Stomach (tissue), 9 donors: ENCODE measurements around the gene FOXL2. TPM values are rescaled to one million over a fixed set of nuclear protein-coding genes. Genes with fewer than 3 reads are reported as not detected.

Source experiments
- DNase-seq, 2 donors: peaks; one replicate each; pipeline versions ENCODE4 v3.0.0 to v3.0.0-alpha.2; 2013 to 2019
- H3K27ac ChIP-seq, 5 donors: fragments of 200-600 bp in 4 of 5; sonication (generic) in 4 of 5; one replicate each; pipeline ENCODE4 v1.5.1; 2013 to 2019; ENCODE audit warnings: mild to moderate bottlenecking in 1 of 5, moderate library complexity in 1 of 5
- H3K27me3 ChIP-seq, 3 donors: fragments of 200-600 bp; sonication (generic); one replicate each; pipeline ENCODE4 v1.5.1; 2017 to 2019; ENCODE audit warnings: mixed run types in 1 of 3
- H3K36me3 ChIP-seq, 4 donors: fragments of 200-600 bp; sonication (generic); 1 replicate in 3 of 4; 2 replicates in 1 of 4; pipeline ENCODE4 v1.5.1; 2016 to 2019
- H3K4me1 ChIP-seq, 4 donors: fragments of 200-600 bp; sonication (generic); one replicate each; pipeline ENCODE4 v1.5.1; 2016 to 2019
- H3K4me3 ChIP-seq, 4 donors: fragments of 200-600 bp; sonication (generic) in 3 of 4; one replicate each; pipeline ENCODE4 v1.5.1; 2016 to 2019; ENCODE audit warnings: mild to moderate bottlenecking in 1 of 4
- H3K9me3 ChIP-seq, 4 donors: fragments of 200-600 bp; sonication (generic); one replicate each; pipeline ENCODE4 v1.5.1; 2016 to 2019
- EP300 ChIP-seq: sonication (generic); formaldehyde crosslinking; IDR thresholded peaks from one replicate; pipeline ENCODE4 v1.6.1; 2017; ENCODE audit warnings: antibody characterized with exemption
- POLR2A ChIP-seq, 4 donors: fragments of 450-650 bp; IDR thresholded peaks; one replicate each; pipeline ENCODE4 v1.6.1; 2016; ENCODE audit warnings: antibody characterized with exemption in 4 of 4, control low read depth in 2 of 4, mild to moderate bottlenecking in 1 of 4, moderate library complexity in 1 of 4
- POLR2AphosphoS5 ChIP-seq, 3 donors: sonication (generic); formaldehyde crosslinking; IDR thresholded peaks; one replicate each; pipeline ENCODE4 v1.6.1; 2016; ENCODE audit warnings: antibody characterized with exemption in 3 of 3
- WGBS, 5 donors: extraction: QIAGEN DNeasy Blood & Tissue Kit in 3 of 5; methylation state at CpG; one replicate each; pipeline versions ENCODE4 v1.1.5 to v1.1.7; 2013 to 2018; 5-methylcytosine and 5-hydroxymethylcytosine counted together
- intact Hi-C: fragments of 100-400 bp; cut with DNase I; formaldehyde crosslinking; loops from one replicate; pipeline ENCODE4 v1.15.1; 2023; ENCODE audit warnings: low total_unique reads
- polyA plus RNA-seq, 3 donors: library from polyadenylated mRNA; stranded (reverse); fragments of 200-250 nt; gene quantifications; one replicate each; pipeline ENCODE4 v1.2.3, GENCODE V29; 2013
- total RNA-seq, 5 donors: library from RNA; depleted of rRNA; stranded (reverse); fragments of >200 nt; gene quantifications; one replicate each; pipeline versions ENCODE4 v1.1.0 to v1.2.3, GENCODE V29; 2014 to 2016
- TF ChIP-seq, protein P1 (sequence below), 7 experiments: fragments of 450-650 bp in 4 of 7; fragments of 200-600 bp in 3 of 7; sonication (generic) in 3 of 7; IDR thresholded peaks; one replicate each; pipeline ENCODE4 v1.5.1; 2016 to 2019; ENCODE audit warnings: antibody characterized with exemption in 7 of 7, control low read depth in 2 of 7, mild to moderate bottlenecking in 1 of 7
- donor health status: healthy with polysubstance abuse.
- donor health status: Bipolar disorder and iron deficiency.
- donor health status: healthy.

Gene FOXL2
- total and polyA plus RNA-seq, 8 donors: not detected

DNA sequence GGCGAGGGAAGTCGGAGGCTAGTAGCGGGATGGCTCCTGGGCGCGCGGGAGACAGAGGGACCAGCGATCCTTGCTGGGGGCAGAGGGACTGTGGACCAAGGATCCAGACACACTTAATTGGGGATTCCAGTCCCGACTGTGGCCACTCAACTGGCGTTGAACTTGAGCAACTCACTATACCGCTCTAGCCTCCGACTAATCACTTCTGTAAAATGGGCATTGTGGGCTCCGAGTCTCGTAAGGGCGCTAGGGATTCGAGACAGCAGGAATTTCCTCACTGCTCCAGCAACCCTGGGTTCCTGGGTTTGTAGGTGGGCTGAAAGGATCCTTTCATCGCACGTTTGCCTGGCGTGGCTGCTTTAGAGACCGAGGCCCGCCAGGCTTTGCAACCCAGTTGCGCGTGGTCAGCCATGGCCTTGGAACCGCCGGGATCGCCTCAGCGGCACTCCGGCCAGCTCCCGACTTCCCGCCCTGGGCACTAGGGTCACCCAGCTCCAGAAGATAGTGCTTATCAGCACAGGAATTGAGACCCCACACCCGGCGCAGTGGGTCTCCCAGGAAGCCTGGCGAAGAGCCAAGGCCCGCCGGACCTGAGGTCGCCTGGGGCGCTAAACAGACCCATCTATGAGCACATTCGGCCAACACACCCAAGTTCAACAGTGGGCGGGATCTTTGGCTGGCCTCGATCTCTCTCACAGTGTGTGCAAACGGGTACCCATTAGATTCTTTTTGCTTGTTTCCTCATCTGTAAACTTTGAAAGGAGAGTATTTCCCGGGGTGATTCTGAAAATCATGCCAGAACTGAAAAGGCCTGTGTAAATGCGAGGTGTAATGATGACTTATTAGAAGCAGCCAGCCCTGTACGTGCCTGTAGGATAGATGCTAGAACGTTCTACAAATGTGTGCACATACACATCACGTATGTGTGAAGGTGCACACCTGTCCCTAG lies 9.9 kb downstream of the FOXL2 start:
- intact Hi-C loops: loop anchor here (10.0 kb wide), 1 partner anchor 388 kb away; no protein-coding TSS in a partner anchor
- 8 to 11% (median 10%) methylated on average over 28 to 45 of the region's 45 CpGs for WGBS, 5 donors
- Histone ChIP-seq H3K4me1 (peaks cover 39 to 46% (median 44%) of the 10 kb centered on the region in 4 donors), H3K9me3 (no peaks in the 10 kb centered on the region), H3K27ac (no peak overlapping the region), H3K27me3 (peaks cover 44 to 77% (median 73%) of the 10 kb centered on the region in 3 donors), H3K4me3 (peak overlapping the region; percentile 23 to 47 (median 36)), H3K36me3 (no peaks in the 10 kb centered on the region)
- TF ChIP-seq, protein P1, sequence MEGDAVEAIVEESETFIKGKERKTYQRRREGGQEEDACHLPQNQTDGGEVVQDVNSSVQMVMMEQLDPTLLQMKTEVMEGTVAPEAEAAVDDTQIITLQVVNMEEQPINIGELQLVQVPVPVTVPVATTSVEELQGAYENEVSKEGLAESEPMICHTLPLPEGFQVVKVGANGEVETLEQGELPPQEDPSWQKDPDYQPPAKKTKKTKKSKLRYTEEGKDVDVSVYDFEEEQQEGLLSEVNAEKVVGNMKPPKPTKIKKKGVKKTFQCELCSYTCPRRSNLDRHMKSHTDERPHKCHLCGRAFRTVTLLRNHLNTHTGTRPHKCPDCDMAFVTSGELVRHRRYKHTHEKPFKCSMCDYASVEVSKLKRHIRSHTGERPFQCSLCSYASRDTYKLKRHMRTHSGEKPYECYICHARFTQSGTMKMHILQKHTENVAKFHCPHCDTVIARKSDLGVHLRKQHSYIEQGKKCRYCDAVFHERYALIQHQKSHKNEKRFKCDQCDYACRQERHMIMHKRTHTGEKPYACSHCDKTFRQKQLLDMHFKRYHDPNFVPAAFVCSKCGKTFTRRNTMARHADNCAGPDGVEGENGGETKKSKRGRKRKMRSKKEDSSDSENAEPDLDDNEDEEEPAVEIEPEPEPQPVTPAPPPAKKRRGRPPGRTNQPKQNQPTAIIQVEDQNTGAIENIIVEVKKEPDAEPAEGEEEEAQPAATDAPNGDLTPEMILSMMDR (IDR thresholded peaks at IDR 0.05): no peak
- TF ChIP-seq EP300 (no peak), POLR2AphosphoS5 (IDR thresholded peaks at IDR 0.05) (no peak), POLR2A (IDR thresholded peaks at IDR 0.05) (no peak)
- peak in 1 of 2 donors; percentile 18 for DNase-seq

DNA sequence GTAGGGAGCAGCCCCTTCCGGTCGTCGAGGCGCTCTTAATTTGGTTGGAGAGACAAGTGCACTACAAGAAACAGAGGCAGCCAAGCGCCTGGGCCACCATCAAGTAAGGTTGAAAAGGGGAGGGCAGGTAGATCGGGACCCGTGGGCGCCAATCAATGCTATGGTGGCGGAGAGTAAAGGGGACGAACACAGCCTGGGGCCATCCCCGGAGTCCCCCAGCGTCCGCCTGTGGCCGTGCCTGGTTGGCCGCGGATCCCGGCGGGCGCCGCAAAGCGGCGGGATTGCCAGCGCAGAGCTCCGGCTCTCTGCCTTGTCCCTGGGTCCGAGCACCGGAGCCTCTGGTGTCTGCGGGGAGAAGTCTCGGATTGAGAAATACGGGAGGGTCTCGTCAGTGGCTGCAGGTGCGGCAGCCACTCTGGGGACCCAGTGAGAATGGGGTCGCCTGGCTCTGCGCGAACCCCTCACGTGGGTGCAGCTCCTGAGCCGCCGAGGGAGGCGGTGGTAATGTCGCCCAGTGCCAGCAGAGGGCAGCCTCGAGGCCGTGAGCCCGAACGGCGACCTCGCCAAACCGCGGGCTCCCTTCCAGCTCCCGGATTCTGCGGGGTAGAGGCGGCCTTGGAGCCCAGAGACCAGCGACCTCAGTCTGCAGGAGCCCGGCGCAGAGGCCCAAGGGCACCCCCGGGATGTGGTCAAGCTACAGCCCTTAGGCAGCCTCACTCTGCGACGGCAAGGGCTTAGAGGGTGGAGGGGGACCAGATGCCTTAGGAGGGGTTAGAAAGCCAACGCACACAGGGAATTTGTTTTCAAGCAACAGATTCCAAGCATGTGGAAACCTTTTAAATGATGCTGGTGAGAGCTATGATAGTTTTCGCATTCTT lies 10.8 kb downstream of the FOXL2 start:
- Histone ChIP-seq H3K36me3 (no peaks in the 10 kb centered on the region), H3K9me3 (no peaks in the 10 kb centered on the region), H3K27ac (no peak overlapping the region), H3K4me1 (peaks cover 39 to 46% (median 44%) of the 10 kb centered on the region in 4 donors), H3K4me3 (peak overlapping the region; percentile 23 to 47 (median 36)), H3K27me3 (peaks cover 39 to 71% (median 64%) of the 10 kb centered on the region in 3 donors)
- DNase-seq: peak; percentile 80 to 88
- intact Hi-C loops: loop anchor here (10.0 kb wide), 1 partner anchor 389 kb away; no protein-coding TSS in a partner anchor
- TF ChIP-seq POLR2AphosphoS5 (IDR thresholded peaks at IDR 0.05) (peak in 1 of 3 donors; percentile 29), EP300 (no peak), POLR2A (IDR thresholded peaks at IDR 0.05) (no peak)
- TF ChIP-seq, protein P1 (IDR thresholded peaks at IDR 0.05): peak in 5 of 7 experiments; percentile 61 to 96 (median 90)
- 3 to 14% (median 5%) methylated on average over 25 to 58 of the region's 58 CpGs for WGBS, 5 donors

DNA sequence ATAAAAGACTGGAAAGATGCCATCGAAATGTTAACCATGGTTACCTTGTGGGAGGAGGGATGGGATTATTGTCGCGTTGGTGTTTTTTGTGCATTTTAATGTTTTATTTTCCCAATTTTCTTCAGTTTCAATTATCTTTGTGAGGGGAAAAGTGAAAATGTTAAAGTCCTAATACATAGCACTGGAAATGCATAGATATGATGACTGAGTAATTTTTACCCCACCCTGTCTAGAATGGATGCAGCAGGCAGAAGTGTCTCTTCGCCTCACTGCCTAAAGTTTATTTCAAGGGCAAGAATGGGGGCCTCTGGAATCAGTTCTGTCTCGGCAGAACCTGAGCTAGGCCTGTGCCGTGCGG lies 11.5 kb downstream of the FOXL2 start:
- Histone ChIP-seq H3K27me3 (peaks cover 37 to 68% (median 58%) of the 10 kb centered on the region in 3 donors), H3K27ac (no peak overlapping the region), H3K9me3 (no peaks in the 10 kb centered on the region), H3K4me1 (peaks cover 39 to 46% (median 44%) of the 10 kb centered on the region in 4 donors), H3K4me3 (peak overlapping the region in 1 of 4 donors; percentile 47), H3K36me3 (no peaks in the 10 kb centered on the region)
- DNase-seq: no peak
- intact Hi-C loops: loop anchor here (10.0 kb wide), 1 partner anchor 389 kb away; no protein-coding TSS in a partner anchor
- WGBS, 5 donors: 77 to 86% (median 84%) methylated on average over 7 of the region's 7 CpGs
- no peak for TF ChIP-seq EP300

DNA sequence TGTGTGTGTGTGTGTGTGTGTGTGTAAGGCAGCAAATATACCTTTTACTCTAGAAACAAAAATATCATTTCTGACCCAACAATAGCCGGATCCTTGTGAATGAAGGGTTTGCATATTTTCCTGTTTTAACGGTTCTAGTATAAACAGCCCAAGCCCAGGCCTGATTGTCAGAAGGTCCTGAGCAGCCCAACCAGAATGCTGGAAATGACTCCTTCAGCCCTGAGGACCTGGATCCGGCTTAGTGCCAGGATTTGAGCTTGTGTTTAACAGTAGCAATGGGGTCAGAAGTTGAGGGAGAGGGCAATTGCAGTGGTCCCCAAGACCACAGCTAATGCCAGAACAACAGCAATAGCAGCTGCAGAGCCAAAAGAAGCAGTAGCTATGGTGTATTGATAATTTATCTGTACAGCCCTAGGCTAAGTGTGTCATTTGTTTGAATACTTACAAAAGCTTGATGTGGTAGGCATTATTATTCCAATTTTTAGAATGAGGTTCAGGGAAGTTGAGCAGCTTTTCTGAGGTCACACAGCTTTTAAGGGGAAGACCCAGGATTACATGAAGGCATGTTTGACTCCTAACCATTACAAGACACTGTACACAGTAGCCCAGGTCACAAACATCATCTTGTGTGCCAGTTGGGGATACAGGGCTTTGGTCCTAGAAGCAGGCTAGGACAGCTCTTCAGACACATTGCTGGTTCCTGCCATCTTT lies 12.8 kb downstream of the FOXL2 start:
- peak in 1 of 2 donors; percentile 29 for DNase-seq
- intact Hi-C loops: loop anchor here (10.0 kb wide), 1 partner anchor 391 kb away; no protein-coding TSS in a partner anchor
- Histone ChIP-seq H3K36me3 (no peaks in the 10 kb centered on the region), H3K4me3 (no peak overlapping the region), H3K27ac (no peak overlapping the region), H3K27me3 (peaks cover 27 to 55% (median 44%) of the 10 kb centered on the region in 3 donors), H3K9me3 (no peaks in the 10 kb centered on the region), H3K4me1 (peaks cover 34 to 36% (median 35%) of the 10 kb centered on the region in 4 donors)
- TF ChIP-seq, protein P1 (IDR thresholded peaks at IDR 0.05): no peak
- TF ChIP-seq POLR2A (IDR thresholded peaks at IDR 0.05): no peak
- TF ChIP-seq POLR2AphosphoS5 (IDR thresholded peaks at IDR 0.05): no peak
- no peak for TF ChIP-seq EP300
- WGBS, 5 donors: 55 to 72% (median 58%) methylated on average over 3 of the region's 3 CpGs
